Right atrium auricular region (tissue), 2 donors: Measurements from ENCODE around the gene ZNRF2. TPM values are rescaled to one million over a fixed set of nuclear protein-coding genes. Genes with fewer than 3 reads are reported as not detected.

ENCODE experiments used
- DNase-seq: peaks from one replicate; pipeline ENCODE4 v3.0.0-alpha.2; 2019; ENCODE audit warnings: low spot score
- H3K27ac ChIP-seq, 2 donors: fragments of 200-600 bp; sonication (generic); 1 replicate in 1 of 2; 2 replicates in 1 of 2; pipeline ENCODE4 v1.5.1; 2016 to 2019
- H3K27me3 ChIP-seq, 2 donors: fragments of 200-600 bp; sonication (generic); one replicate each; pipeline versions ENCODE4 v1.5.1 to v1.6.0; 2017 to 2019
- H3K36me3 ChIP-seq: fragments of 200-600 bp; sonication (generic); one replicate; pipeline ENCODE4 v1.5.1; 2016
- H3K4me1 ChIP-seq, 2 donors: fragments of 200-600 bp; sonication (generic); one replicate each; pipeline versions ENCODE4 v1.5.1 to v1.6.0; 2017 to 2019
- H3K4me3 ChIP-seq, 2 donors: fragments of 200-600 bp; sonication (generic); 1 replicate in 1 of 2; 2 replicates in 1 of 2; pipeline ENCODE4 v1.5.1; 2017 to 2019; ENCODE audit warnings: mild to moderate bottlenecking in 1 of 2, moderate library complexity in 1 of 2
- H3K9me3 ChIP-seq, 2 donors: fragments of 200-600 bp; sonication (generic); one replicate each; pipeline ENCODE4 v1.5.1; 2019
- CTCF ChIP-seq, 2 donors: fragments of 200-600 bp; sonication (generic); IDR thresholded peaks; one replicate each; pipeline ENCODE4 v1.5.1; 2019; ENCODE audit warnings: antibody characterized with exemption in 2 of 2
- total RNA-seq, 2 donors: library from RNA; depleted of rRNA; stranded (reverse); fragments of >200 nt; gene quantifications; one replicate each; pipeline ENCODE4 v1.1.0, GENCODE V29; 2016

The ZNRF2 gene
- total RNA-seq = 1 to 10 TPM; 7.6 to 9.7 TPM

GRCh38 chr7:30284298-30285066 is at the start of gene ZNRF2:
TSS of gene ZNRF2 (plus strand) at chr7:30284597. CDS start at chr7:30285358, 761 bp downstream.
- peaks cover 0 to 32% of the 10 kb centered on the region in 2 donors for H3K4me1 ChIP-seq
- peak; percentile 27 to 69 for TF ChIP-seq CTCF (IDR thresholded peaks at IDR 0.05)
- H3K4me3 ChIP-seq = peak within 1 kb of the TSS; percentile 71 to 85
- peak; percentile 99 for DNase-seq
- H3K9me3 ChIP-seq = no peaks in the 10 kb centered on the region
- no peaks in the 10 kb centered on the region for H3K36me3 ChIP-seq
- peak within 1 kb of the TSS; percentile 88 to 98 for H3K27ac ChIP-seq
- H3K27me3 ChIP-seq = no peaks in the 10 kb centered on the region

GRCh38 chr7:30237271-30237695 is 47.1 kb upstream of the ZNRF2 start:
- Histone ChIP-seq H3K4me3 (no peak overlapping the region), H3K4me1 (peaks cover 0 to 21% of the 10 kb centered on the region in 2 donors), H3K9me3 (no peaks in the 10 kb centered on the region), H3K36me3 (no peaks in the 10 kb centered on the region), H3K27ac (no peak overlapping the region), H3K27me3 (no peaks in the 10 kb centered on the region)
- no peak for DNase-seq
- no peak for TF ChIP-seq CTCF (IDR thresholded peaks at IDR 0.05)

GRCh38 chr7:30238721-30239441 is 45.5 kb upstream of the ZNRF2 start:
- no peak for DNase-seq
- H3K27ac ChIP-seq = no peak overlapping the region
- TF ChIP-seq CTCF (IDR thresholded peaks at IDR 0.05) = no peak

GRCh38 chr7:30240106-30240800 is 44.1 kb upstream of the ZNRF2 start:
- Histone ChIP-seq H3K9me3 (no peaks in the 10 kb centered on the region), H3K36me3 (no peaks in the 10 kb centered on the region), H3K4me3 (no peak overlapping the region), H3K4me1 (peaks cover 0 to 21% of the 10 kb centered on the region in 2 donors), H3K27ac (no peak overlapping the region), H3K27me3 (no peaks in the 10 kb centered on the region)
- no peak for TF ChIP-seq CTCF (IDR thresholded peaks at IDR 0.05)
- DNase-seq = no peak

More at GRCh38 chr7:30238721-30239441, 45.5 kb upstream of the ZNRF2 start:
- Histone ChIP-seq H3K36me3 (no peaks in the 10 kb centered on the region), H3K9me3 (no peaks in the 10 kb centered on the region), H3K27me3 (no peaks in the 10 kb centered on the region), H3K4me3 (no peak overlapping the region), H3K4me1 (peaks cover 0 to 21% of the 10 kb centered on the region in 2 donors)

- H3K27me3 ChIP-seq = no peaks in the 10 kb centered on the region
- H3K4me3 ChIP-seq = no peak overlapping the region
- TF ChIP-seq CTCF (IDR thresholded peaks at IDR 0.05) = no peak
- no peak for DNase-seq
- H3K27ac ChIP-seq = no peak overlapping the region
- no peaks in the 10 kb centered on the region for H3K36me3 ChIP-seq
- peaks cover 0 to 21% of the 10 kb centered on the region in 2 donors for H3K4me1 ChIP-seq
- H3K9me3 ChIP-seq = no peaks in the 10 kb centered on the region
Observed at GRCh38 chr7:30241767-30242166, 42.6 kb upstream of the ZNRF2 start.
